ENCODE measurements around the gene GFER. TPM values are rescaled to one million over a fixed set of nuclear protein-coding genes. Genes with fewer than 3 reads are reported as not detected.
A peak's percentile ranks its signal among the peaks of the same experiment; 100 is the strongest.
"Not testable (repeated sequence)": the region's sequence is repeated elsewhere in the genome, so short reads cannot be mapped to it uniquely, and the experiment has no call there.

GFER gene
- total RNA-seq, 1 experiment from 2014 or later, result 17.0 TPM

- Histone ChIP-seq H3K27ac (ENCODE audit: low read length) (peak overlapping the region; percentile 94), H3K9ac (ENCODE audit: low read length) (peak overlapping the region; percentile 91), H4K20me1 (ENCODE audit: insufficient read depth, low read depth, low read length) (peaks cover 19% of the 10 kb centered on the region), H3K27me3 (ENCODE audit: low read length) (no peaks in the 10 kb centered on the region), H3K4me2 (ENCODE audit: low read depth, low read length, poor library complexity, severe bottlenecking) (peak overlapping the region; percentile 97), H2AFZ (ENCODE audit: low read length) (no peak overlapping the region), H3K36me3 (ENCODE audit: insufficient read depth, low read length) (peaks cover 23% of the 10 kb centered on the region), H3K9me2 (replicated peaks; ENCODE audit: insufficient read depth, low read length) (no peaks in the 10 kb centered on the region), H3K4me3 (ENCODE audit: low read length) (peak overlapping the region; percentile 80), H3K9me3 (ENCODE audit: low read length) (no peaks in the 10 kb centered on the region), H3K4me1 (ENCODE audit: low read length) (peaks cover 43% of the 10 kb centered on the region), H3K79me2 (ENCODE audit: low read length) (peaks cover 43% of the 10 kb centered on the region)
- peak; percentile 88 for DNase-seq
Observed at GRCh38 chr16:1960665-1961630, 23.0 kb upstream of the GFER start.

DNA sequence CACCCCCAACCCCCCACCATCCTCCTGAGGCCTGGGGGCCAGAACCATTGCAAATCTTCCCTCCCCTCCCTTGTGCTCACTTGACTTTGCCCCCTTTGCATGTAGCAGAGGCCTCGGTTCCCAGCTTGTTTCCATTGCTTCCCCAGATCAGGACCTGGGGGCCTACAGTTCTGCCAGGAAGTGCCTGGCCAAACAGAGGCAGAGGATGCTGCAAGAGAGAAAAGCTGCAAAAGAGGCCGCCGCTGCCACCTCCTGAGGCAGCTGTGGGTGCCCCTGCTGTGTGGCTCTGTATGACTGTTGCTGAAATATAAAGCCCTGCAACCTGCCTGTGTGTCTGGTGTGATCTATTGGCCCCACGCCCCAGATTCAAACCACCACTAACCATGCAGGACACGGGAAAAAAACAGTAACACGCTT is 22.3 kb upstream of the GFER start:
- no peaks in the 10 kb centered on the region for H3K9me3 ChIP-seq (ENCODE audit: low read length)
- H2AFZ ChIP-seq (ENCODE audit: low read length), result no peak overlapping the region
- H3K79me2 ChIP-seq (ENCODE audit: low read length), result peaks cover 44% of the 10 kb centered on the region
- H3K9me2 ChIP-seq (replicated peaks; ENCODE audit: insufficient read depth, low read length), result no peaks in the 10 kb centered on the region
- H3K4me1 ChIP-seq (ENCODE audit: low read length), result peaks cover 45% of the 10 kb centered on the region
- peak overlapping the region; percentile 94 for H3K27ac ChIP-seq (ENCODE audit: low read length)
- H3K4me3 ChIP-seq (ENCODE audit: low read length), result peak overlapping the region; percentile 81; the same call in 1 of the 2 replicates
- H3K4me2 ChIP-seq (ENCODE audit: low read depth, low read length, poor library complexity, severe bottlenecking), result peak overlapping the region; percentile 97
- H3K36me3 ChIP-seq (ENCODE audit: insufficient read depth, low read length), result peaks cover 23% of the 10 kb centered on the region
- DNase-seq, result peak; percentile 85
- peak overlapping the region; percentile 95 for H3K9ac ChIP-seq (ENCODE audit: low read length)
- H4K20me1 ChIP-seq (ENCODE audit: insufficient read depth, low read depth, low read length), result peaks cover 19% of the 10 kb centered on the region
- no peaks in the 10 kb centered on the region for H3K27me3 ChIP-seq (ENCODE audit: low read length)

DNA sequence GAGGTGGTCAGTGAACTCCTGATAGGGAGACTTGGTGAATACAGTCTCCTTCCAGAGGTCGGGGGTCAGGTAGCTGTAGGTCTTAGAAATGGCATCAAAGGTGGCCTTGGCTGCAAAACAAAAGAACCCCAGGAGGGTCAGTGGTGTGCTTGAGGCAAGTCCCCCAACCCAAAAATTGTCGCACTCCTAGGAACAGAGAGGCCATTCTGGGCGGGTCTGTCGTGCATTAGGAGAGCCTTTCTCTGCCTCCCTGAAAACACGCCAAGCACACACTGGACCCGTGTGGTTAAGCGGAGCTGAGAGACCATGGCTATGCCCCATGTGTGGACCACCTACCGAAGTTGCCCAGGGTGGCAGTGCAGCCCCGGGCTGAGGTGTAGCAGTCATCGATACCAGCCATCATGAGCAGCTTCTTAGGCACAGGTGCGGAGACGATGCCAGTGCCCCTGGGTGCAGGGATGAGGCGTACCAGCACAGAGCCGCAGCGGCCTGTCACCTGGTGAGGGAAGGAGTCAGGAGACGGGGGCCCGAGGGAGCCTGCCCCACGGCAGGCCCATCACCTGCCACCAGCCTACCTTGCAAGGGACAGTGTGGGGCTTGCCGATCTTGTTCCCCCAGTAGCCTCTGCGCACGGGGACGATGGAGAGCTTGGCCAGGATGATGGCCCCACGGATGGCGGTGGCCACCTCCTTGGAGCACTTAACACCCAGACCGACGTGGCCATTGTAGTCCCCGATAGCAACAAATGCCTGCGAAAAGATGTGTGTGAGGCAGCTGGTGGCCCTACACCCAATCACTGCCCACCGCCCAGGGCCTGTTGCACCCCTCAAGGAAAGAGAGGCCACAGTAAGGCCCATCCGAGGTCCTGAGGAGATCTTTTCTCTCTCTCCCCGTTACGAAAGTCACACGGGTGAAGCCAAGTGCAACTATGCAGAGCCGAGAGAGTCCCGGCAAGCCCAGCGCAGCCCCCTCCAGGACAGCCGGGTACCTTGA is 21.5 kb upstream of the GFER start:
- H3K27ac ChIP-seq (ENCODE audit: low read length), result peak overlapping the region; percentile 94
- peak overlapping the region; percentile 81 for H3K4me3 ChIP-seq (ENCODE audit: low read length)
- peak overlapping the region; percentile 95 for H3K9ac ChIP-seq (ENCODE audit: low read length)

DNA sequence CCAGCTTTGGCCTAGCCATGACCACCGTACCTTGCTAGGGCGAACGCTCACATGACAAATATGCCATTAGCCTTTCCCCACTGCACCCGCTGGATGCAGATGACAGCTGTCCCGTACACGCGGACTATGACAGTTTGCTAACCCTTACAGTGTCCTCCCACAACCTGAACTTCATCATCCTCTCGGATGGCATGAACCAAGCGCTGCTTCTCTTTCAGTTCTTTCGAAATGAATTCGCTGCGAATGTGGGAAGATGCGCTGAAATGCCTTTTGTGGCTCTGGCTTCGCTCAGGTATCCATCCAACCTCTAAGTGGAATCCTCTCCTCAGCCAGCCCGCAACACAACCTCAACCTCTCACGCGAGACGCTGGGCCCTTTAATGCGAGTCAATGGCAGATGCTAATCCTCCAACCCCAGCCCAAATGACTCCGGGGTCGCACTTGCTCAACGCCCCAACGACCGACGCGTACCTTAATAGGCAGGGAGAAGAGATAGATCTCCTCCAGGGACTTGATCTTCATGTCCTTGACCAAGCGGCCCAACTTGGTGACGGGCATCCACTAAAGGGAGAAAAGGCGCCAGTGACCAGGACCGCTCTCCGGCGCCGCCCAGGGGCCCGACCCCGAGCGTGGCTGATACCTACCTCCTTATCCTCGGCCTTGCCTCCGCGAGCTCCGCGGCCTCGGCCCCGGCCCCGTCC is 20.0 kb upstream of the GFER start:
- H2AFZ ChIP-seq (ENCODE audit: low read length), result no peak overlapping the region
- peaks cover 19% of the 10 kb centered on the region for H4K20me1 ChIP-seq (ENCODE audit: insufficient read depth, low read depth, low read length)
- peak; percentile 68 for DNase-seq
- peak overlapping the region; percentile 94 for H3K27ac ChIP-seq (ENCODE audit: low read length)
- peak overlapping the region; percentile 95 for H3K9ac ChIP-seq (ENCODE audit: low read length)
- H3K9me2 ChIP-seq (replicated peaks; ENCODE audit: insufficient read depth, low read length), result no peaks in the 10 kb centered on the region
- peaks cover 23% of the 10 kb centered on the region for H3K36me3 ChIP-seq (ENCODE audit: insufficient read depth, low read length)
- H3K9me3 ChIP-seq (ENCODE audit: low read length), result no peaks in the 10 kb centered on the region
- H3K27me3 ChIP-seq (ENCODE audit: low read length), result no peaks in the 10 kb centered on the region
- H3K4me3 ChIP-seq (ENCODE audit: low read length), result peak overlapping the region; percentile 81
- H3K4me2 ChIP-seq (ENCODE audit: low read depth, low read length, poor library complexity, severe bottlenecking), result peak overlapping the region; percentile 97
- peaks cover 43% of the 10 kb centered on the region for H3K4me1 ChIP-seq (ENCODE audit: low read length)
- H3K79me2 ChIP-seq (ENCODE audit: low read length), result peaks cover 44% of the 10 kb centered on the region

More for the DNA sequence above, 21.5 kb upstream of the GFER start:
- Histone ChIP-seq H3K79me2 (ENCODE audit: low read length) (peaks cover 44% of the 10 kb centered on the region), H4K20me1 (ENCODE audit: insufficient read depth, low read depth, low read length) (peaks cover 19% of the 10 kb centered on the region), H3K36me3 (ENCODE audit: insufficient read depth, low read length) (peaks cover 23% of the 10 kb centered on the region), H3K4me1 (ENCODE audit: low read length) (peaks cover 45% of the 10 kb centered on the region), H3K4me2 (ENCODE audit: low read depth, low read length, poor library complexity, severe bottlenecking) (peak overlapping the region; percentile 97)
- H2AFZ ChIP-seq (ENCODE audit: low read length); H3K9me3 ChIP-seq (ENCODE audit: low read length); H3K27me3 ChIP-seq (ENCODE audit: low read length); H3K9me2 ChIP-seq (replicated peaks; ENCODE audit: insufficient read depth, low read length): not testable (repeated sequence)
- peak; percentile 44 for DNase-seq

GRCh38 chr16:1964506-1965395 is 19.2 kb upstream of the GFER start, which contains the start of gene RPS2:
TSS of gene RPS2 (minus strand) at chr16:1964826. CDS start at chr16:1964625, 201 bp downstream.
- H2AFZ ChIP-seq (ENCODE audit: low read length), result no peak within 1 kb of the TSS
- H3K9me3 ChIP-seq (ENCODE audit: low read length), result no peaks in the 10 kb centered on the region
- peaks cover 19% of the 10 kb centered on the region for H4K20me1 ChIP-seq (ENCODE audit: insufficient read depth, low read depth, low read length)
- peak within 1 kb of the TSS; percentile 97 for H3K4me2 ChIP-seq (ENCODE audit: low read depth, low read length, poor library complexity, severe bottlenecking)
- H3K27me3 ChIP-seq (ENCODE audit: low read length), result no peaks in the 10 kb centered on the region
- peak within 1 kb of the TSS; percentile 81 for H3K4me3 ChIP-seq (ENCODE audit: low read length)
- peak within 1 kb of the TSS; percentile 98 for H3K9ac ChIP-seq (ENCODE audit: low read length)
- peaks cover 23% of the 10 kb centered on the region for H3K36me3 ChIP-seq (ENCODE audit: insufficient read depth, low read length)
- H3K4me1 ChIP-seq (ENCODE audit: low read length), result peaks cover 40% of the 10 kb centered on the region
- peaks cover 41% of the 10 kb centered on the region for H3K79me2 ChIP-seq (ENCODE audit: low read length)
- DNase-seq, result peak; percentile 99
- H3K9me2 ChIP-seq (replicated peaks; ENCODE audit: insufficient read depth, low read length), result no peaks in the 10 kb centered on the region
- peak within 1 kb of the TSS; percentile 94 for H3K27ac ChIP-seq (ENCODE audit: low read length)

DNA sequence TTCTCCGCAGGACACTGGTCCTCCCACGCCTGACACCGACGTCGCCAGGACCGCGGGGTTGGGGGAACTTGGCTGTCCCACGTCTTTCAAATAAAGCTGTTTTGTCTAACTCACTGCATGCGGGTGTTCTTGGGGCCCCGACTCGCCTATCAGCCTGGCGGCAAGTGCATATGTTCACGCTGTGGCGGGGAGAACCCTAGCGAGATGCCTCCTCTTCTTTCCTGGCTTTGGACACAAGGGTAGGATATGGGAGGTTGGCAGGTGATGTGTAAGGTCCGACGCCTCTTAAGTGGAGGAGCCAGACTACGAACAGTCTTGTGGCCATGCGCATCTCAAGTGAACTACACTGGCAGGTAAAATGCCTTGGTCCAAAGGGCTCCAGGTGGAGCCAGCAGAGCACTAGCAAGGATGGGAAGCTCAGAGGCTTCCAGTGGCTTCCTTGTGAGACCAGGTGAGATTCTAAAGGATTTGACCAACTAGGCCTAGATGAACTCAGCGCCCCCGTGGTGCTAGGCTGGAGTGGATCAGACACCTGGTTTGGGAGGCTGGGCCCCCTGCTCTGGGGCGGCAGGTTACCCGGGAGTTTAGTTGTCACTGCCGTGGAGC is 18.5 kb upstream of the GFER start:
- Histone ChIP-seq H3K36me3 (ENCODE audit: insufficient read depth, low read length) (peaks cover 23% of the 10 kb centered on the region), H3K79me2 (ENCODE audit: low read length) (peaks cover 33% of the 10 kb centered on the region)
- peak; percentile 61 for DNase-seq

More for the DNA sequence above, 18.5 kb upstream of the GFER start:
- no peak overlapping the region for H2AFZ ChIP-seq (ENCODE audit: low read length)
- peak overlapping the region; percentile 98 for H3K9ac ChIP-seq (ENCODE audit: low read length)
- no peaks in the 10 kb centered on the region for H3K9me2 ChIP-seq (replicated peaks; ENCODE audit: insufficient read depth, low read length)
- peak overlapping the region; percentile 73 for H3K4me2 ChIP-seq (ENCODE audit: low read depth, low read length, poor library complexity, severe bottlenecking)
- peak overlapping the region; percentile 40; the same call in 1 of the 2 replicates for H3K27ac ChIP-seq (ENCODE audit: low read length)
- H3K9me3 ChIP-seq (ENCODE audit: low read length), result no peaks in the 10 kb centered on the region
- peaks cover 38% of the 10 kb centered on the region for H3K4me1 ChIP-seq (ENCODE audit: low read length)
- H3K27me3 ChIP-seq (ENCODE audit: low read length), result no peaks in the 10 kb centered on the region
- H4K20me1 ChIP-seq (ENCODE audit: insufficient read depth, low read depth, low read length), result peaks cover 19% of the 10 kb centered on the region
- H3K4me3 ChIP-seq (ENCODE audit: low read length), result peak overlapping the region; percentile 81

Data from Karpas-422 (cell line).